ENCODE results near the gene PCDHB11.
"Not testable (repeated sequence)": the region's sequence is repeated elsewhere in the genome, so short reads cannot be mapped to it uniquely, and the experiment has no call there.

The PCDHB11 gene

DNA sequence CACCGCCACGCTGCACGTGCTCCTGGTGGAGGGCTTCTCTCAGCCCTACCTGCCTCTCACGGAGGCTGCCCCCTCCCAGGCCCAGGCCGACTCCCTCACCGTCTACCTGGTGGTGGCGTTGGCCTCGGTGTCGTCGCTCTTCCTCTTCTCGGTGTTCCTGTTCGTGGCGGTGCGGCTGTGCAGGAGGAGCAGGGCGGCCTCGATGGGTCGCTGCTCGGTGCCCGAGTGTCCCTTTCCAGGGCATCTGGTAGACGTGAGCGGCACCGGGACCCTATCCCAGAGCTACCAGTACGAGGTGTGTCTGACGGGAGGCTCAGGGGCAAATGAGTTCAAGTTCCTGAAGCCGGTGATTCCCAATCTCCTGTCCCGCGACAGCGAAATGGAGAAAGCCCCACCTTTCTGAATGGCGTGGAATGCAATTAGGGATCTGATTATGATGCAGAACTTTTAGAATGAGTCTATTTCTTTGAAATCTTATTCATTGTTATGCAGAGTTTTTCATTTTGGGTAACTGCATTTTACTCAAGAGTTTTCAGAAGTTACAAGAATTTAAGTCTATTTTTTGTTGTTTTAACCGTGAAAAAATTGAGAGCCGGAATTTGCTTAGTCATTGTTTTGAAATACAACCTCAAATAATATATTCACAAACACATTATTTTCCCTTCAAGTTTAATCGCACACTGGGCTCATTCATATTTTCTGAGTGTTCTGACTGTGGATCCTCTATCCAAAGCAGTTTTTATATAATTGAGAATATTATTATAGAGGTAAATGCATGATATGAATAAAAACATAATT lies 37.3 kb downstream of the PCDHB11 start:
- H3K4me3 ChIP-seq (replicated peaks in 1 of 2; ENCODE audit: low read depth in 2 of 2, low read length in 2 of 2): no peak overlapping the region
- TF ChIP-seq, protein P1, sequence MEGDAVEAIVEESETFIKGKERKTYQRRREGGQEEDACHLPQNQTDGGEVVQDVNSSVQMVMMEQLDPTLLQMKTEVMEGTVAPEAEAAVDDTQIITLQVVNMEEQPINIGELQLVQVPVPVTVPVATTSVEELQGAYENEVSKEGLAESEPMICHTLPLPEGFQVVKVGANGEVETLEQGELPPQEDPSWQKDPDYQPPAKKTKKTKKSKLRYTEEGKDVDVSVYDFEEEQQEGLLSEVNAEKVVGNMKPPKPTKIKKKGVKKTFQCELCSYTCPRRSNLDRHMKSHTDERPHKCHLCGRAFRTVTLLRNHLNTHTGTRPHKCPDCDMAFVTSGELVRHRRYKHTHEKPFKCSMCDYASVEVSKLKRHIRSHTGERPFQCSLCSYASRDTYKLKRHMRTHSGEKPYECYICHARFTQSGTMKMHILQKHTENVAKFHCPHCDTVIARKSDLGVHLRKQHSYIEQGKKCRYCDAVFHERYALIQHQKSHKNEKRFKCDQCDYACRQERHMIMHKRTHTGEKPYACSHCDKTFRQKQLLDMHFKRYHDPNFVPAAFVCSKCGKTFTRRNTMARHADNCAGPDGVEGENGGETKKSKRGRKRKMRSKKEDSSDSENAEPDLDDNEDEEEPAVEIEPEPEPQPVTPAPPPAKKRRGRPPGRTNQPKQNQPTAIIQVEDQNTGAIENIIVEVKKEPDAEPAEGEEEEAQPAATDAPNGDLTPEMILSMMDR (IDR thresholded peaks at IDR 0.05; ENCODE audit: low read depth, low read length): no peak
- no peak for DNase-seq (ENCODE audit: low read depth in 2 of 2)

GRCh38 chr5:141241496-141241895 lies 42.1 kb downstream of the PCDHB11 start:
- TF ChIP-seq, protein P1 (IDR thresholded peaks at IDR 0.05; ENCODE audit: low read depth, low read length): no peak
- no peak for DNase-seq (ENCODE audit: low read depth in 2 of 2)
- H3K4me3 ChIP-seq (replicated peaks in 1 of 2; ENCODE audit: low read depth in 2 of 2, low read length in 2 of 2): no peak overlapping the region

GRCh38 chr5:141245250-141245717 lies 45.9 kb downstream of the PCDHB11 start, which contains the start of gene PCDHB15:
Gene PCDHB15 (plus strand): TSS chr5:141245395. CDS start chr5:141245579, 184 bp downstream.
- H3K4me3 ChIP-seq (replicated peaks in 1 of 2; ENCODE audit: low read depth in 2 of 2, low read length in 2 of 2): no peak within 1 kb of the TSS
- peak; percentile 4 to 10 for DNase-seq (ENCODE audit: low read depth in 2 of 2)
- TF ChIP-seq, protein P1 (IDR thresholded peaks at IDR 0.05; ENCODE audit: low read depth, low read length): no peak

- H3K4me3 ChIP-seq (replicated peaks in 1 of 2; ENCODE audit: low read depth in 2 of 2, low read length in 2 of 2); DNase-seq (ENCODE audit: low read depth in 2 of 2): not testable (repeated sequence)
These were observed 47.5 kb downstream of the PCDHB11 start for GRCh38 chr5:141246971-141247370.

DNA sequence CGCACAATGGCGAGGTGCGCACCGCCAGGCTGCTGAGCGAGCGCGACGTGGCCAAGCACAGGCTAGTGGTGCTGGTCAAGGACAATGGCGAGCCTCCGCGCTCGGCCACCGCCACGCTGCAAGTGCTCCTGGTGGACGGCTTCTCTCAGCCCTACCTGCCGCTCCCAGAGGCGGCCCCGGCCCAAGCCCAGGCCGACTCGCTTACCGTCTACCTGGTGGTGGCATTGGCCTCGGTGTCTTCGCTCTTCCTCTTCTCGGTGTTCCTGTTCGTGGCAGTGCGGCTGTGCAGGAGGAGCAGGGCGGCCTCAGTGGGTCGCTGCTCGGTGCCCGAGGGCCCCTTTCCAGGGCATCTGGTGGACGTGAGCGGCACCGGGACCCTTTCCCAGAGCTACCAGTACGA lies 48.0 kb downstream of the PCDHB11 start:
- not testable (repeated sequence) for DNase-seq (ENCODE audit: low read depth in 2 of 2); H3K4me3 ChIP-seq (replicated peaks in 1 of 2; ENCODE audit: low read depth in 2 of 2, low read length in 2 of 2)

DNA sequence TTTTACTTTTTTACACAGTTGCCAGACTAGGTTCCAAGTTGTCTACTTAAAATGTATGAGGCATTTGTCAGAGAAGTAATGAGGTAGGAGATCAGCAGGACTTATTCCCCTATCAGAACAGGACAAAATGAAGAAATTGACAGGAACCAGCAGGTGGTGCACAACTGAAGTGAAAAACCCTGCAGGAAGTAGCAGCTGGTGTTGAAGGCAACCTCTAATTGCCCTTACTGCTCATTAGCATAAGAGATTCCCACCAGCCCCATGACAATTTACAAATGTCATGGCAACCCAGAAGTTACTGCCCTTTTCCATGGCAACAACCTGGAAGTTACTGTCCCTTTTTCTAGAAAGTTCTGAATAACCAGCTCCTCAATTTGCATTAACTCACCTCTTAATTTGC lies 51.1 kb downstream of the PCDHB11 start:
- TF ChIP-seq, protein P1 (IDR thresholded peaks at IDR 0.05; ENCODE audit: low read depth, low read length): no peak
- no peak for DNase-seq (ENCODE audit: low read depth in 2 of 2)
- no peak overlapping the region for H3K4me3 ChIP-seq (replicated peaks in 1 of 2; ENCODE audit: low read depth in 2 of 2, low read length in 2 of 2)
